Activated CD4-positive, CD25-positive, alpha-beta regulatory T cell treated with anti-CD3 and anti-CD28 coated beads, Interleukin-2, amount 50 U/mL, for 16 hours (primary cell): ENCODE measurements around the gene RAD52.

ENCODE experiments used
- DNase-seq: peaks from one replicate; pipeline ENCODE4 v3.0.0-alpha.2; 2020; ENCODE audit warnings: low read depth, low spot score

The RAD52 gene

GRCh38 chr12:949453-950191 is at the start of gene RAD52:
TSS of gene RAD52 (minus strand) at chr12:949694. CDS start at chr12:933058, 16,636 bp downstream.
- DNase-seq, result peak; percentile 93

GRCh38 chr12:998020-998874 is 48.8 kb upstream of the RAD52 start:
- DNase-seq, result no peak

- no peak for DNase-seq
Observed at GRCh38 chr12:997505-997904, 48.0 kb upstream of the RAD52 start.

GRCh38 chr12:996881-997280 is 47.4 kb upstream of the RAD52 start:
- no peak for DNase-seq

GRCh38 chr12:992647-993046 is 43.2 kb upstream of the RAD52 start:
- no peak for DNase-seq

- DNase-seq, result no peak
Observed at GRCh38 chr12:991350-992333, 42.1 kb upstream of the RAD52 start.

GRCh38 chr12:990661-991349 is 41.3 kb upstream of the RAD52 start, which contains the start of gene ERC1:
TSS of gene ERC1 (plus strand) at chr12:991223. CDS start at chr12:1027904, 36,681 bp downstream.
- peak; percentile 64 for DNase-seq

GRCh38 chr12:989751-990660 is 40.5 kb upstream of the RAD52 start:
- DNase-seq, result no peak

GRCh38 chr12:989051-989450 is 39.6 kb upstream of the RAD52 start:
- DNase-seq, result no peak

GRCh38 chr12:988646-989045 is 39.2 kb upstream of the RAD52 start:
- DNase-seq, result no peak

- DNase-seq, result no peak
Observed at GRCh38 chr12:981961-982360, 32.5 kb upstream of the RAD52 start.

GRCh38 chr12:981176-981828 is 31.8 kb upstream of the RAD52 start:
- DNase-seq, result no peak

GRCh38 chr12:979349-979748 is 29.9 kb upstream of the RAD52 start:
- no peak for DNase-seq

- no peak for DNase-seq
Observed at GRCh38 chr12:977156-977555, 27.7 kb upstream of the RAD52 start.

GRCh38 chr12:976644-977043 is 27.1 kb upstream of the RAD52 start:
- no peak for DNase-seq

- DNase-seq, result no peak
Observed at GRCh38 chr12:974271-974862, 24.9 kb upstream of the RAD52 start.

- DNase-seq, result no peak
Observed at GRCh38 chr12:971991-972390, 22.5 kb upstream of the RAD52 start.

GRCh38 chr12:969821-970220 is 20.3 kb upstream of the RAD52 start:
- DNase-seq, result no peak

- no peak for DNase-seq
Observed at GRCh38 chr12:968545-968944, 19.1 kb upstream of the RAD52 start.
